GM19099 (cell line): ENCODE data around the gene SAPCD2.

Experiments used
- POLR2A ChIP-seq: IDR thresholded peaks from 3 replicates; pipeline ENCODE4 v1.6.1; 2011; ENCODE audit warnings: low read depth; ENCODE audit not compliant: insufficient read length; ENCODE audit errors: extremely low read depth

SAPCD2 gene

GRCh38 chr9:137041124-137041523 lies 29.2 kb downstream of the SAPCD2 start:
- no peak for TF ChIP-seq POLR2A

GRCh38 chr9:137040568-137040967 lies 29.8 kb downstream of the SAPCD2 start:
- no peak for TF ChIP-seq POLR2A

- TF ChIP-seq POLR2A = no peak
Observed at GRCh38 chr9:137039611-137040366, 30.6 kb downstream of the SAPCD2 start.

GRCh38 chr9:137038916-137039315 lies 31.4 kb downstream of the SAPCD2 start:
- no peak for TF ChIP-seq POLR2A

GRCh38 chr9:137037483-137037882 lies 32.9 kb downstream of the SAPCD2 start:
- no peak for TF ChIP-seq POLR2A

GRCh38 chr9:137037035-137037434 lies 33.3 kb downstream of the SAPCD2 start:
- TF ChIP-seq POLR2A = no peak

- TF ChIP-seq POLR2A = no peak
Observed at GRCh38 chr9:137035937-137036336, 34.4 kb downstream of the SAPCD2 start.

GRCh38 chr9:137035507-137035834 lies 34.9 kb downstream of the SAPCD2 start:
- no peak for TF ChIP-seq POLR2A

- no peak for TF ChIP-seq POLR2A
Observed at GRCh38 chr9:137034709-137035506, 35.4 kb downstream of the SAPCD2 start.

- TF ChIP-seq POLR2A = no peak
Observed at GRCh38 chr9:137034039-137034708, 36.2 kb downstream of the SAPCD2 start.

GRCh38 chr9:137032858-137033257 lies 37.5 kb downstream of the SAPCD2 start:
- no peak for TF ChIP-seq POLR2A

- no peak for TF ChIP-seq POLR2A
Observed at GRCh38 chr9:137031904-137032640, 38.3 kb downstream of the SAPCD2 start, which contains the start of gene FUT7. TSS of gene FUT7 (minus strand) at chr9:137032088. CDS start at chr9:137031991, 97 bp downstream.

GRCh38 chr9:137030538-137031527 lies 39.5 kb downstream of the SAPCD2 start:
- no peak for TF ChIP-seq POLR2A

GRCh38 chr9:137030006-137030405 lies 40.4 kb downstream of the SAPCD2 start:
- no peak for TF ChIP-seq POLR2A
